NCI-H146 treated with DMSO at 0.1 percent for 48 hours (cell line): ENCODE data around the gene CES3.

Experiments used
- DNase-seq: peaks from one replicate; lab custom pipeline; 2025; ENCODE audit not compliant: unreplicated experiment; lab: John Stamatoyannopoulos, UW

CES3 gene, protein sequence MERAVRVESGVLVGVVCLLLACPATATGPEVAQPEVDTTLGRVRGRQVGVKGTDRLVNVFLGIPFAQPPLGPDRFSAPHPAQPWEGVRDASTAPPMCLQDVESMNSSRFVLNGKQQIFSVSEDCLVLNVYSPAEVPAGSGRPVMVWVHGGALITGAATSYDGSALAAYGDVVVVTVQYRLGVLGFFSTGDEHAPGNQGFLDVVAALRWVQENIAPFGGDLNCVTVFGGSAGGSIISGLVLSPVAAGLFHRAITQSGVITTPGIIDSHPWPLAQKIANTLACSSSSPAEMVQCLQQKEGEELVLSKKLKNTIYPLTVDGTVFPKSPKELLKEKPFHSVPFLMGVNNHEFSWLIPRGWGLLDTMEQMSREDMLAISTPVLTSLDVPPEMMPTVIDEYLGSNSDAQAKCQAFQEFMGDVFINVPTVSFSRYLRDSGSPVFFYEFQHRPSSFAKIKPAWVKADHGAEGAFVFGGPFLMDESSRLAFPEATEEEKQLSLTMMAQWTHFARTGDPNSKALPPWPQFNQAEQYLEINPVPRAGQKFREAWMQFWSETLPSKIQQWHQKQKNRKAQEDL

DNA sequence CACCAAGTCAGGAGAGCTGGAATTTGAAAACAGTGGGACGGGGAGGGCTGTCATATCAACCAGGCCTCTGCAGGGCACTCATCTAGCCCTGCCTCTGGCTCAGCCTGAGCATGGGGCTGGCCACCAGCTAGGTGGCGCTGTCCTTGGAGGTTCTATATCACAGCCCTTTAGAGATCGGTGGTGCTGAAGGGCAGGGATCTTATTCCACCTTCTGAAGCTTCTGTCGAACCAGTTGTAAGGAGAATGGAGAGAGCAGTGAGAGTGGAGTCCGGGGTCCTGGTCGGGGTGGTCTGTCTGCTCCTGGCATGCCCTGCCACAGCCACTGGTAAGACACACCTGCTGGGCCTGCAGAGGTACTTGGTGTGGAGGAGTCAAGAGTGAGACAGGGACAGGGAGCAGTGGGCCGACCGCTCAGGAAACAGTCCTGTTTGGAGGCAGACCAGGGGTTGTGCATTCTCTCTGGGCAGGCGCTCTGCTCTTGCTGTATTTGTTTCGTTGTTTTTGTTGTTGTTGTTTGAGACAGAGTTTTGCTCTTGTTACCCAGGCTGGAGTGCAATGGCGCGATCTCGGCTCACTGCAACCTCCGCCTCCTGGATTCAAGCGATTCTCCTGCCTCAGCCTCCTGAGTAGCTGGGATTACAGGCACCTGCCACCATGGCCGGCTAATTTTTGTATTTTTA lies at the start of gene CES3:
Gene CES3, plus strand, starts transcription at position 202 of the 680 bp plus-strand sequence. Its CDS starts 42 bp downstream, at position 244.
- peak; percentile 51 for DNase-seq

DNA sequence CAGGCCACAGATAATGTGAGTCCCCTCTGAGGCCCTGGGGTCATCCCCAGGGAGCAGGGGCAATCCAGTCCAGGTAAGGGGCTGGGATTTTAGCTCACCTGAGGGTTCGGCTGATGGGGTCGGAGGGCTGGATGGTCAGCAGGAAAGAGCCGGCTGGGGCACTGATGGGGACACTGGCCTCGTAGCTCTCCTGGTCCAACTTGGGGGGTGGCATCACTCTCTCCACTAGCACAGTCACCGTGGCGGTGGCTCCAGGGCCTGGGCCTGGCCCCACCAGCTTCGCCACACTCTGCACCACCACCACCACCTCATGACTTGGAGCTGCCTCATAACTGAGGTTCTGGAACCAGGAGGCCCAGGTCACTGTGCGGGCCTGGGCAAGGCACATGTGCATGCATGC lies 49.3 kb upstream of the CES3 start:
- DNase-seq: no peak

DNA sequence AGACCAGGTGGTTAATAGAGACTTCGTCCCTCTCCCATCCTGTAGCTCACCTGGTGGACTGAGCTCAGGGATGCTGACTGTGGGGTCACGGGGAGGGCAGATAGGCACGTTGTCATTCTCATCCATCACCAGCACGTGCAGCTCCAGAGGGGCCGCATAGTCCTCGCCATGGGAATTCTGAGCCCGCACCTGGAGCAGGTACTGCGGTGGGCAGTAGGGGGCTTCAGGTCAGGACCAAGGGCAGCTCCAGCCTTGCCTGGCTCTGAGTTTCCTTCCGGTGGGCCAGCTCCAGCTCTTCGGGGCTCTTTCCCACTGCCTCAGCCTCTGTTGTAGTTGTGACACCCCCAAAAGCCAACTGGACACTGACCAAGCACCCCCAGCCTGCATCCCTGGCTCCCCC lies 48.0 kb upstream of the CES3 start:
- no peak for DNase-seq

DNA sequence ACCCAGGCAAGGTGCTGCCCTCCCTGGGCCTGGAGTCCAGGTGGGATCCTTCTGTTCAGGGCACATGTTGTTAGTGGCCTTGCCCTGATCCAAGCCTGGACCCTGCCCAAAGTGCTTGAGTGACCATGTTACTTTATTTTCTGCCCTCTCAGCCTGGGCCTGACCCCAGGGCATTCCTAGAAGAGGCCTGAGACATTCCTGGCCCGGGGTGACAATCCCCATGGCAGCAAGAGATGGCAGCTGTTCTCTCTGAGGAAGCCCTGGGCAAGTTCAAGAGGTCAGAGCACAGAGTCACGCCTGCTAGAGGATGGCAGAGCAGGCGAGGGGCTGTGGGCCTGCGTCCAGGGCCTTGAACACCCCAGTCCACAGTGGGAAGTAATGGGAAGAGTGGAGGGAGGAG lies 47.4 kb upstream of the CES3 start:
- DNase-seq: no peak

DNA sequence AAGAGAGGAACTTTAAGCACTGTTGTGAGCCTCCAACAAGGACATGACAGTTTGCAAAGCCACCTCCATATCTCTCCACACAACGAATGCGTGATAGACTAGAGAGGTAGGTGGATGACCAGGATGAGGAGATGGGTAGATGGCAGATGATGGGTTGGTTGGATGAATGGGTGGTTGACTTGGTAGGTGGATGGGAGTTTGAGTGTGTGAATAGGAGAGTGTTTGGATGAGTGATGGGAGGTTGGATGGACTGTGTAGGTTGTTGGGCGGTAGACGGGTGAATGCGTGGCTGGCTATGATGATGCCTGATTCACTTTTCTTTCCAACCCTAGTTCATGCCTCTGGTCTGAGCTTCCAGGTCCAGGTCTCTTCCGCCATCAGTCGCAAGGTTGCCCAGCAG lies 46.5 kb upstream of the CES3 start:
- no peak for DNase-seq

DNA sequence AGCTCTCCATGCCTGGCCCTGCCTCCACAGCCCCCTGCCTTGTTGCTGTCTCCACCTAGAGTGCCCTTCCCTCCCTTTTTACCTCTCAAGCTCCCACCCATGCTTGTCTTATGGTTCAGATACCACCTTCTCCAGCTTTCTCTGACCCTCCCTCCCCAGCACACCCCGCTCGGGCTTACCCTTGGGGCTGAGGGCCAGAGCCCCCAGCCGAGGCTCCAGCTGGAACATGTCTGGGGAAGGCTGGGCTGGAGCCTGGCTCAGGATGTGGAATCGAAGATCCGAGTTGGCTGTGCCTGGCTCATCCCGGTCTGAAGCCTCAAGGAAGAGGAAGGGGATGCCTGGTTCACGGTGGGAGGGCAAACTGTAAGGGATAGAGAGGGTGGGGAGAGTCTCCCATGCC lies 46.0 kb upstream of the CES3 start:
- no peak for DNase-seq

DNA sequence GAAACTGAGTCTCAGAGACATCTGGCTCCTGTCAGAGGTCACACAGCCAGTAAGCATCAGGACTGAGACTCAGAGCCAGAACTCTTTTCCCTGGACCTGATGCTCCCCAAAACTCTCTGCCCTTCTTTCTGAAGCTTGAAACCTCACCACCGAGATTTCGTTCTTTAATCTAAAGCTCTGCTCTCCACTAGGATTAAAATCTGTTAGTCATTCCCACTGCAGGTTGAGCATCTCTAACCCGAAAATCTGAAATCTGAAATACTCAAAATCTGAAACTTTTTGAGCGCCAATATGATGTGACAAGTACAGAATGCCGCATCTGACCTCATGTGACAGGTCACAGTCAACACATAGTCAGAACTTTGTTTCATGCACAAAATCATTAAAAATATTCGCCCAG lies 44.5 kb upstream of the CES3 start:
- DNase-seq: no peak

DNA sequence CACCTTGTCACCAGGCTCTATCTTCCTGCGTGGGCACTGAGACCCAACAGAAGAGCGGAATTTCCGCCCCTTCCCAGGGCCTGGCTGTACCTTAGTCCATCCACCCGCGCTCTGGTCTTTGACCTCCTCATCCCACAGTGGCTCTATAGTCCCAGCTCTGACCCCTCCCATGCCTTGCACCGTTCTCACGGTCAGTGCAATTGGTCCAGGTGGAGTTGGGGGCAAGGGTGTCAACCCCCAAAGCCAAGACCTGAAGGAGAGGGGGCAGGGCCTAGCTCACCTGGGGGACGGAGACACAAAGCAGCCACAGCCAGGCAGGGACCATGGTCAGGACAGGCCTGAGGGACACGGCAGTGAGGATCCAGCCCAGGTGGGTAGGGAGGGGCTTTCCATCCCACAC lies 43.3 kb upstream of the CES3 start:
- no peak for DNase-seq

DNA sequence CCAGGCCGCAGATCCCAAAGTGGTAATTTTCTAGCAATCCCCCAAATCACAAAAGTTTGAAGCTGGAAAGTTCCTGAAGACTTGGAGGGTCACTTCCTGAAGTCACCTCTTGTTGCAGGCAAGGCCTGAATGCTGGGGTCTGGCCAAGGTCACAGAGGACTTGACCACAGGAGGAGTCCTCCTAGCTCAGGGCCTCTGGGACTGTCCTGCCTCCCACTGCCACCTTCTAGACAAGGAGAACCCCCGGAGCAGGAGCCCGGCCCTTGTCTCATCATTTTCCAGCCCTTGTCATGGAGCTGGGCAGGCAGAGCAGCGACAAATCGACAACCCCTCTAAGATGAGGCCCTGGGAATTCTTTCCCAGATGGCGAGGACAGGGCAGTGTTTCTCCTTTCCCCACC lies 42.7 kb upstream of the CES3 start:
- DNase-seq: no peak

DNA sequence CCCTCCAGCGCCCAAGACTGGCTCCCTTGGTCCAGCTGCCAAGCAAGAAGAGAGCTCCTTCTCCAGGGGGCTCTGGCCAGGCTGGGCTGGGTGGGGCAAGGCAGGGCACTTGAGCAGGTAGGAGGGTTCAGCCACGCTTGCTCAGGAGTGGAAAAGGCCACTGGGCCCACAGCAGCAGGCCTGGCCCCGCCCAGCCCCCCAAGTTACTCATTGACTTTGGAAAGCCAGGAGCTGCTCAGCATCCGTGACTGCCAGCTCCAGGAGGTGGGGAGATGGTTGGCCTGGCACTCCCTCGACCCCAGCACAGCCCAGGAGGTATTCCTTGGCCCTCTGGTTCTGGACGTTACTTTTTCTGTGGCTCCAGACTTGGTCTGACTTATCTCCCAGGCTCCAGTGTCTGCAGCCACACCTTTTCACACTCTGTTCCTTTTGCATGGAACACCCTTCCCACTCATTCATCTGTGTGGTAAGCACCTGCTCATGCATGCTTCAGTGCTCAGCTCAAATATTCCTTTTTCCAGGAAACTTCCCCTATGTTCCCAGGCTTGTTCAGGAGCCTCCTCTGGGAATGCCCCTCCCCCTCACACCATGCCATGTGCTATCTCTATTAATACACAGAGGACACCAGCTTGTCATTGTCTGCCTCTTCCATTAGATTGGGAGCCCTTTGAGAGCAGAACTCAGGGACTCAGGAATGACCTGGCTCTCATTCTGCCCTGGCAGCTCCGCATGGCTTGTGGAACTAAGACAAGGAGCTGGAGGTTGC lies 42.1 kb upstream of the CES3 start, which contains the start of gene CDH16:
Gene CDH16, minus strand, starts transcription at position 83 of the 766 bp plus-strand sequence. CDS start 820 bp downstream, outside the sequence.
- DNase-seq: no peak

DNA sequence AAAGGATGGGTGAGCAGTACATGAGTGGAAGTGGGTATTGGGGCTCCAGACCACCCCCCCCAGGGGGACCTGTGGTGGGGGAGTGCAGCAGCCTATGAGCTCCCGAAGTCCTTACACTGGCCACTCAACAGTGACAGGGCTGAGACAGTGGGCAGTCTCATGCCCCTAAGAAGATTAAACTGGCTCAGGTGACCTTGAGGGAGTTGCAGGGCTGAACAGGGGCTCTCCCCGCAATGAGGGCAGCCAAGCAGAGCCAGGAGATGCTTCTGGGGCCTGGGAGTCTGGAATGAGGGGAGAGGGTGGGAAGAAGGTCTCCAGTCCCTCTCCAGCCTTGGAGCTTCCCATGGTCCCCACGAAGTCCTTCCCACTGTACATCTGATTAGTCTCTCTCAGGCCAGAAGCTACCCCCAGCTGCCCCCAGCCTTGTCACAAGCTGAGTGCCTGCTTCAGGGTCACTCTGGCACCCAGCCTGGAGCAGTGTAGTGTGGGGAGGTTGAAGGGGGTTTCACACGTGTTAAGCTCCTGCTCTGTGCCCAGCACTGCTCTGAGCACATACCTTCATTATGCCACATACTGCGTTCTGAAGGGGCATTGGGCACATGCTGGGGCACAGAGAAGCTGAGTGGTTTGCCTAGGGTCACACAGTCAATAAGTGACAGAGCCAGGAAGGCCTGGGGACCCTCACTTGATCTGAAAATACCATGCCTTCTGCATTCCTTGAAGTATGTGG lies 41.3 kb upstream of the CES3 start:
- no peak for DNase-seq

DNA sequence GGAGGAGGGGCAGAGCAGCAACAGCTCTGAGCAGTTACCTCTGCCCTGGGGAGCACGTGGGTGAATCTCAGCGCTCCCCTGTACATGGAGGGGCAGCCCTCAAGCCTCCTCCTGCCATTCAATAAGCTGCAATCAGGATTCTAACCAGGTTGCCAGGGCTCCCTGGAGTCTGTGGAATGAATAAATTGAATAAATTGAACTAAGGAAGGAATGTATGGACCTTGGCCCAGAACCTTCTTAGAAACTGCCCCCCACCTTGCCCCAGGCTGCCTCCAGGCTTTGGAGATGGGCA lies 40.8 kb upstream of the CES3 start:
- no peak for DNase-seq

DNA sequence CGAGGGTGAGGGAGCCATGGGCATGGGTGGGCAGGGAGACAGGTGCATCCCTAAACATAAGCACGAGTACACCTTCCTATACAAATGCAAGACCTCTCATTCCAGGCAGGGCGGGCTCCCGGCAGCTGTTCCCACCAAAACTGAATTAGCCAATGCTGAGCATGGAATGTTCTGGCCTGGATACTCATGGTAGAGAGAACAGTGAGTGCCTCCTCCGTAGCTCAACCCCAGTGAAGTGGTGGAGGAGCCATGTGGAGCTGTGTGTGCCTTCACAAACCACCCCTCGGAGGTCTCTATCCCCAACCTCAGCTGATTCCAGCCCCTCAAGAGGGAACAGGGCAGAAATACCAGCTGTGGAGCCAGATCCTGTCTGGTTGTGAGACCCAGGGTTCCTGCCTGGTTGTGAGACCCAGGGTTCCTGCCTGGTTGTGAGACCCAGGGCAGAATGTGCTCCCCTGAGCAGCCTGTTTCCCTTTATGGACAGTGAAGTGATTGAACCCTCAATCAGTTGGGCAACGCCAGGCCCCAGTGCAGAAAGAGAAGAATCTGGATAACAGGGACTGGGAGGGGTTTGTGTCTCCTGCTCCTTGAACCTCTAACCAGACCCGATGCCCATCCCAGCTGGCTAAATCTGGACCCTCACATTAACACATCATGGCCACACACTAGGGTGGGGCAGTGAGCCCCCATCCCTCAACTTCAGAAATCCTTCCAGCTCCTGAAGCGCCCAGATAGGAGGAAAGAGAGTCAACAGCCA lies 40.0 kb upstream of the CES3 start:
- no peak for DNase-seq

DNA sequence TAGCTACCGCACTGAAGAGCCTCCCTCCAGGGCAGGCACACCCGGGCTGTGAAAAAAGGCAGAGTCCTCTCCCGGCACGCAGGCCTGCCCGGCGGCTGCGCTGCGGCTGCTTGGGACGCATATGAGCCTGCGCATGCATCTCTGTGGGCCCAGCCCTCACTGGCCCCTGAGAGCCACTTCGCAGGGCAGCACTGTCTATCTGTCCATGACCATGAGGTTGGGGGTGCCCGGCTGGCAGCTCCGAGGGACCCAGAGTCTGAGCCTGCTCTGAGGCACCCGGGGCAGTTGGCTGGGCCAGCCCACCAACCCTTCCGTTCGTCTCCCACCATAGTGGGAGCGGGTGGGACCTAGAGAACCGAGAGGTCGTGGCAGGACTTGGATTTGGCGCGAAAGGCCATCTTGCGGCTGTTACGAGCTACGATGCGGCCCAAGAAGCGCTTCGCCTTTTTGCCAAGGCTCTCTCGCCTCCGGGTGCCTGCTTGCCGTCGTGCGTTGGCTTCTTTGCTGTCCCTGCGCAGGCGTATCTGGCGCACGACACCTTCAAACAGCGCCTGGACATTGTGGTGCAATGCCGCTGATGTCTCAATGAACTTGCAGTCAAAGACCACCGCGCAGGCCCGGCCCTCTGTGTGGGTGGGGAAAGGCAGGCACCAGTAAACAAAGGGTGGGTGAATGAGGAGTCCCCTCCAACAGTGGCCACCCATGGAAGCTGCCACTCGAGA lies 39.2 kb upstream of the CES3 start:
- no peak for DNase-seq

DNA sequence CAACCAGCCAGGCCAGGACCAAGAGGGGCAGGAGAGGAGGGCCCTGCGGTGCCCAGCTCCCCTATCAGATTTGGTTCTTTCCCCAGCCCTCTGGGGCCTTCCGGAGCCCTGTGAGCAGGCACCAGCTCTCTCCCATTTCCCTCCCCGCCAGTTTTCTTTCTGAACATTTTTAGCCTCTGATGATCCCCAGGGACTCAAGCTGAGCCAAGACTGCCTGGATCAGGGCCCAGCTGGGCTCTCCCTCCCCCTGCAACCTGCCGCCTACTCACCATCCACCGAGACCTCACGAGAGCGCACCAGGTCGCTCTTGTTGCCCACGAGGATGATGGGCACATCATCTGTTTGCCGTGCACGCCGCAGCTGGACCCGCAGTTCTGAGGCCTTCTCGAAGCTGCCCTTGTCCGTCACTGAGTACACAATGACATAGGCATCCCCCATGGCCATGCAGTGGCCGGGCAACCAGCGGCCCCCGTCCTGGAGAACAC lies 37.8 kb upstream of the CES3 start:
- no peak for DNase-seq

DNA sequence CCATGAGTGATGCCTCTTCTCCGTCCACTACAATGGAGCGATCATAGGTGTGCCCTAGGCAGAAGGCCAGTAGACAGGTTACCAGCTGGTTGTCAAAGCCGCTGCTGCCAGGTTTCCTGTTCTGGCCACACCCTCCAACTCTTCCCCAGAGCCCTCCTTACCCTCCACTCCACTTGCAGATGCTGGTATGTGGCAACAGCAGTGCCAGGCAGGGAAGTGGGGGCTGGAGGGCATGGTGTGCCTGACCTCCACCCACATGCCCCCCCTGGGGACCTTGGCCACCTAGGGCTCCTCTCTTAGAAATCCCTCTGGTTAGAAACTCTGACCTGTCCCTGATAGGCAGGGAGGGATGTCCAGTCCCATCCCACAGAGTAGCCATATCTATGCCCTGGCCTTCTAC lies 37.2 kb upstream of the CES3 start:
- no peak for DNase-seq

DNA sequence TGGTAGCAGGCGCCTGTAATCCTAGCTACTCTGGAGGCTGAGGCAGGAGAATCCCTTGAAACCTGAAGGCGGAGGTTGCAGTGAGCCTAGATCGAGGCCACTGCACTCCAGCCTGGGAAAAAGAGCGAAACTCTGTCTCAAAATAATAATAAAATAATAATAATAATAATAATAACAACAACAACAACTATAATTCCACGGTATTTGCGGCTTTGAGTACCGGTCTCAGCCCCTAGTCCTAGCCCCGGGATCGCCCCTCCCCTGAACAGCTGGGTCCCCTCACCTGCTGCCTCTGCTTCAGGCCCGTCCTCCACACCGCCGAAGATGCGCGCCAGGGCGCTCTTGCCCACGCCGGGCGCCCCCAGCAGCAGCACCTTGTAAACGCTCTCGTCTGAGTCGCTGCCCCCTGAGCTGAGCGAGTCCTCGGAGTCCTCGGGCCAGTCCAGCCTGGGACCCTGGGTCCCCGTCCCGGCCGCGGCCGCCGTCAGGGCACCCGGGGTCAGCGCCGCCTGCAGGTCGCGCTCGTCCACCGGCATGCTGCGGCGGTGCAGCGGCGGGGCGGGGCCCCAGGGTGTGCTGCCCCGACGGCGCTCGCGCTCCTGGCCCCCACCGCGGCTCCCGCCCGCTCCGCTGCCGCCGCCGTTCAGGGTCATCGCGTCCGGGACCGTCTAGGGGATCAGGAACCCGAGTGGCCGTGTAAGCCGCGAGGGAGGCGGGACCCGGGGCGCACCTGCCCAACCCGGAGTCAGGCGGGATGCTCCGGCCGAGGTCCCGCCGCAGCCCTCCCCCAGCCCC lies 36.3 kb upstream of the CES3 start:
- no peak for DNase-seq

DNA sequence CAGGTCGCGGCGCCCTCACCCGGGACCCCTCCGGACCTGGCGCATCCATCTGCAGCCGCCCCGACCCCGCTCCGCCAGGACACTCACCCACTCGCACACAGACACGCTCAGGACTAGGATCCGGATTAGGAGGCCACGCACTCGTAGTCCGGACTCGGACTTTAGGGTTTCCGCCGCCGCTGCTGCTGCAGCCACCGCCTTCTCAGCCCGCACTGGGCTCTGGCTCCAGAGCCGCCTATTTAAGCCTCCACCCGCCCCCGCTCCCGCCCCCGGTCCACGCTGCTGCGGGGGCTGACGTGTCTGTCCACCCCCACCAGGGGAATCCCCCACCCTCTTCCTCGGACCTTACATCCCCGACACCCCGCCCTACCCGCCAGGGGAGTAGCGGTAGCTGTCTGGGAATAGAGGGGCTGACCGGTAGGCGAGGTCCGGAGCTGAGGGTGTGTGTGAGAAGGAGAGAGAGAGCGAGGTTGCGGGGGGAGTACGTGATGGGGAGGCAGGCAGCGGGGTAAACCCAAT lies 35.7 kb upstream of the CES3 start, which contains the start of gene RRAD:
Gene RRAD, minus strand, starts transcription at position 214 of the 519 bp plus-strand sequence. CDS start 356 bp downstream, outside the sequence.
- DNase-seq: no peak
